GM21515 (cell line): ENCODE results near the gene FGFRL1.

Source experiments
- ATAC-seq: cut with Tn5 transposase; IDR thresholded peaks from one replicate; pipeline ENCODE4 v1.9.1; 2021; ENCODE audit not compliant: unreplicated experiment

The FGFRL1 gene, protein sequence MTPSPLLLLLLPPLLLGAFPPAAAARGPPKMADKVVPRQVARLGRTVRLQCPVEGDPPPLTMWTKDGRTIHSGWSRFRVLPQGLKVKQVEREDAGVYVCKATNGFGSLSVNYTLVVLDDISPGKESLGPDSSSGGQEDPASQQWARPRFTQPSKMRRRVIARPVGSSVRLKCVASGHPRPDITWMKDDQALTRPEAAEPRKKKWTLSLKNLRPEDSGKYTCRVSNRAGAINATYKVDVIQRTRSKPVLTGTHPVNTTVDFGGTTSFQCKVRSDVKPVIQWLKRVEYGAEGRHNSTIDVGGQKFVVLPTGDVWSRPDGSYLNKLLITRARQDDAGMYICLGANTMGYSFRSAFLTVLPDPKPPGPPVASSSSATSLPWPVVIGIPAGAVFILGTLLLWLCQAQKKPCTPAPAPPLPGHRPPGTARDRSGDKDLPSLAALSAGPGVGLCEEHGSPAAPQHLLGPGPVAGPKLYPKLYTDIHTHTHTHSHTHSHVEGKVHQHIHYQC

DNA sequence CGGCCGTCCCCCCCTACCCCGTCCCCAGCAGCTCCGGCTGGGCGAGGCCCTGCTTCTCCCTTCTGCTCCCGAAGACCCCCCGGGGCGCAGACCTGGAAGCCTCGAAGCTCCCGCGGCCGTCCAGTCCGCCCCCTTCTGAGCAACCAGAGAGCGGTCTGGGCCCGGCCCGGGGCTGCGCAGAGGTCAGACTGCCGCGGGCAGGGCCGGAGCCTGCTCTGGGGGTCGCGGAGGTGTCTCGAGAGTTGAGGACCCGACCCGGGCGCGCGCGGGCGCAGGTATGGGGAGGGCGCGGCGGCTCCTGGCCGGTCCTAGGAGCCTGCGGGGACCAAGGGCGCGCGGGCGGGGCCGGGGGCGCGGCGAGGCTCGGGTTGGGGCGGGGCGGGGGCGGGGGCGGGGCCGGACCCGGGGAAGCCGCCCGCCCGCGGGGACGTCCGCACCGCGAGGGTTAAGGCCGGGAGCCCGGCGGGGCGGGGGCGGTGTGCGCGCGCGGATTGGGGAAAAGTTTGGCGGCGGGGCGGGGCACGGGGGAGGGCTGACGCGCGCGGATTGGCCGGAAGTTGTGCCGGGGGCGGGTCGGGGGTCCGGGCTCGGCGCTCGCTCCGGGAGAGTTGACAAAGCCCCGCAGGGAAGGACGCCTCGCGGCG, at the start of gene FGFRL1:
FGFRL1 (plus strand) TSS at position 605 of the 644 bp plus-strand sequence. CDS start 860 bp downstream, outside the sequence.
- ATAC-seq: peak; percentile 34

DNA sequence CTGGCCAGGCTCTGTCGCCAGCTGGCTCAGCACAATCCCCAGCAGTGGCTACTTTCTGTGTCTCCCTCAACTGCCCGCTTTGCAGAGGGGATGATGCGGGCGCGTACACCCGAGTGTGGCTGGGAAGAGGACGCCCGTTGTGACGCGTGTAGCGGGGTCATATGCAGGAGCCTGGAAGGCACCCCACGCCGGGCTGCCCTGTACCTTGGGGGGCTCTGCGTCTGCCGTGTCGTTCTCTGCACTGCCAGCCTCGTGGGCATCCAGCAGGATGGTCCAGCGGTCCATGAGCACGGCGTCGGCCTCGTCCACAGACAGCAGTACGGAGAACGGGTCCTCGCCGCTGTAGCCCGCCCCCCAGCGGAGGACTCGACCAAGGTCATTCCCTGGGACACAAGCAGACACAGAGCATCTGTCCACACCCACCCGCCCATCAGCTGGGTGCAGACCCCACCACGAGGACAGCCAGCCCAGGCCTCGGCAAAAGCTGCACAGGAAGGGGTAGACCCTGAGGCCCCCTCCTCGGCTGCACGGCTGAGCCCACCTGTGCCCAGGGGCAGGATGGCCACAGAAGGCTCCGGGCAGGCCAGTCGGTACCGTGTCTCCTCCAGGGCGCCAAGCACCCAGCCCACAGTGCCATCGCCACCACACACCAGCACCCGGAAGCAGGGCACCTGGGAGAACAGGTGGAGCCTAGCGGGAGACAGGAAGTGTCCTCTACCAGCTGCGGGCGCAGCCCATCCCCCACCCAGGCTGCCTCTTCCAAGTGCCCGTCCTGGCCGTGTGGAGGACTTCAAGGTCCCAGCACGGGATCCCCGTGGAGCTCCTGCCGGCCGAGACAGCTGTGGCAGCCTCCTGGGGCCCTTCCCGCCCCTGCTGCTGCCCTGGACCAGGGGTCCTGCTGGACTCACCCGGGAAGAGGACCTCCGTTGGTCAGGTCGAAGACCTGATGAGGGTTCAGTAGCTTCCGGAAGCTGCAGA, 48.9 kb upstream of the FGFRL1 start:
- no peak for ATAC-seq

DNA sequence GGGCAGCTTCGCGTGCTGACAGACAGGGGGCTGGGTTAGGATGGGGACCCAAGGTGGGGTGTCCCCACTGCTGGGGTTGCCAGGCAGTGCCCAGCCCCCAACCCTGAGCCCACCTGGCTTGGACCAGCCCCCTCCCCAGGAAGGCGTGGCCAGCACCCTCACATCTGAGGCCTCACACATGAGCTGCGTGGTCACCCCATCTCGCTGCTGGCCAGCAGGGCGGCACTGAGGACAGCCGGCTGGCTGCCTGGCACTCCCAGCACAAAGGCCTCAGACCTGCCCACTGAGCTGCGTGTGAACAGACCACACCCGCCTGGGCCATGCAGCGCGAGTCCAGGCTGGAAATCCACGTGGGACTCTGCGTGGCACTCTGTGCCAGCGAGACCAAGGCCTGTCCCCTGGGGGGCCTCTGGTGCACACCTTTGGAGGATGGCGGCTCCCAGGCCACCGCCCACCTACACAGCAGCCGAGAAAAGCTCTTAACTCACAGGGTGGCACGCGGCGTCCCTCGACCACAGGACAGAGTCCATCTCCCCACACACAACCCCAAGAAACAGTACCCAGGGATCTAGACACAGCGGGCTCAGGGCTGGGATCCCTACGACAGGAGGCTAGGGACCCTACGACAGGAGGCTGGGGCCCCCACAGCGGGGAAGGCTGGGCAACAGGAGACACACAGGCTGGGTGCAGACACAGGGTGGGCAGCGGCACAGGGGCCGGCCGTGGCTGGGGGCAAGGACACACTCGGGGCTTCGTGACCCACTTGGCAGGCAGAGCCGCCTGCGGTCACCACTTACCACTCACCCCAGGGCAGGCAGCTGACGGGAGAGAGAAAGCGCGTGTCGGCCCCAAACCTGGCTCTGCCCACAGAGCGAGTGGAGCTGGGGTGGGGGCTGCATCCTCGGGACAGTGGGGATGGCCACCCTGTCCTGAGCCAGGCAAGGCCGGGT, 47.9 kb upstream of the FGFRL1 start:
- no peak for ATAC-seq

DNA sequence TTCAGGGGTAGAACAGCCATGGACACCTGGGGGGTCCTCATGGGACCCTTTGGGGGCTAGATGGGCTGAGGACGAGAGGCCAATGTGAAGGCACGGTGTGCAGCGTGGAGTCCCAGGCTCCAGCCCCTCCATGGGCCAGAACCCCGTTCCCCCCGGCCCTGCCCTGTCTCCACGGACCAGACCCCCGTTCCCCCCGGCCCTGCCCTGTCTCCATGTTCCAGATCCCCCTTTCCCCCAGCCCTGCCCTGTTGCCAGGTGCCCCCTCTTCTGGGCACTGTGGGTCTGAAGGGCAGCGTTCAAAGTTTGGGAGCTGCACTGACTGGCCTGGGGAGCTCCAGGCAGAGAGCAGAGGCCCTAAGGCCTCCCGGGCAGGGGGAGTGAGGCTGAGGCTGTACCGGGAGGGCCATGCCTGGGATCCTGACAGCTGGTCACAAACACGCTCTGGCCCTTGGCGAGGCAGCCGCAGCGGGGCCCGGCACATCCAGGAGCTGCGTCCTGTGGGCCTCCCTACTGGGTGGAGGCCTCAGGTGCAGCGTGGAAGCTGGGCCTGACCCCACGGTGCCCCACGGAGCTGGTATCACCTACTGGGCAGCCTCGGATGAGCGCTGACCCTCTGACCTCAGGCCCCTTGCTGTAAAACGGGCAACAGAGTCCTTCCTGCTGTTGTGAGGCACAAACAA, 46.9 kb upstream of the FGFRL1 start:
- ATAC-seq: no peak

DNA sequence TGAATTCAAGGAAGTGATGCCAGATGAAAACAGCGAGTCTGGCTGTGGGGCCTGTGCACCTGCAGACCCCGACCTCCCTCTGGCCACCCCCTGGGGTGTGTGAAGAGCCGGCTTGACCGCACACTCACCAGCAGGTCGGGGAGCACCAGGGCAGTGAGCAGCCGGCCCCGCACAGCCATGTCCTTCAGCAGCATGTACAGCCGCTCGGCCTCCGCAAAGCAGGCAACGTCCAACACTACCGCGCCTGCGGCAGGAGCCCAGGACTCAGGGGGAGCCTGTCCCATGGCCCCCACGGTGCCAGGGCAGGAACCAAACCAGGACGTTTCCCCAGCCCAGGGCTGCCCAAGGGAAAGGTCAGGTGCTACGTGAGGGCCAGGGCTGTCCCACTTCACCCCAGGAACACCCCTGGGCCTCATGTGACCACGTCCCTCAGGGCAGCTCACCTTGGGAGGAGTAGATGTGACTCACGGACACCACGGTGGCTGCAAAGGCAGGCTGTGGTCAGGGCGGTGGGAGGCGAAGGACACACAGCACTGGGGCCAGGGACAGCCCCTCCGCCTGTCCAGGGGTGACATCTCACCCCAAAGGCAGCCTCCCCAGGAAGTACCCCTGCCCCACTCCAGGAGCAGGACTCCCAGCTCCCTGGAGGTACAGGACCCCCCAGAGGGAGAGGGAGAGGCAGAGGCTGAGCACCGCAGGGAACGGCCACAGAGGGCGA, 46.2 kb upstream of the FGFRL1 start:
- no peak for ATAC-seq

DNA sequence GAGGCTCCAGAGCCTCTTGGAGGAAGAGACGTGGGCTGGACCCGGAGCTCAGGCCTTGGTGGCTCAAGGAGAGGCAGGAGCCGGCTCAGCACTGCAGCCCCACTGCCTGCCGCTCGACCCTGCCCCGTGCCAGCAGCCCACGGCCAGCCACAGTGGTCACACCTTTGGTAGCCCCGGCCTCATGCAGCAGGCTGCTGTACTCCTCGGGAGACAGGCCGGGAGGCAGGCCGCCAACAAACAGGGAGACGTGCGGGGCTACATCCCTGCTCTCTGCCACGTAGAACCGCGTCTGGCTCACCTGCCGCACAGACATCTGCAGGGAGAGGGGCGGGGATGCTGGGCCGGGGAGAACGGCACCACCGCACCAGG, 45.7 kb upstream of the FGFRL1 start:
- ATAC-seq: no peak

DNA sequence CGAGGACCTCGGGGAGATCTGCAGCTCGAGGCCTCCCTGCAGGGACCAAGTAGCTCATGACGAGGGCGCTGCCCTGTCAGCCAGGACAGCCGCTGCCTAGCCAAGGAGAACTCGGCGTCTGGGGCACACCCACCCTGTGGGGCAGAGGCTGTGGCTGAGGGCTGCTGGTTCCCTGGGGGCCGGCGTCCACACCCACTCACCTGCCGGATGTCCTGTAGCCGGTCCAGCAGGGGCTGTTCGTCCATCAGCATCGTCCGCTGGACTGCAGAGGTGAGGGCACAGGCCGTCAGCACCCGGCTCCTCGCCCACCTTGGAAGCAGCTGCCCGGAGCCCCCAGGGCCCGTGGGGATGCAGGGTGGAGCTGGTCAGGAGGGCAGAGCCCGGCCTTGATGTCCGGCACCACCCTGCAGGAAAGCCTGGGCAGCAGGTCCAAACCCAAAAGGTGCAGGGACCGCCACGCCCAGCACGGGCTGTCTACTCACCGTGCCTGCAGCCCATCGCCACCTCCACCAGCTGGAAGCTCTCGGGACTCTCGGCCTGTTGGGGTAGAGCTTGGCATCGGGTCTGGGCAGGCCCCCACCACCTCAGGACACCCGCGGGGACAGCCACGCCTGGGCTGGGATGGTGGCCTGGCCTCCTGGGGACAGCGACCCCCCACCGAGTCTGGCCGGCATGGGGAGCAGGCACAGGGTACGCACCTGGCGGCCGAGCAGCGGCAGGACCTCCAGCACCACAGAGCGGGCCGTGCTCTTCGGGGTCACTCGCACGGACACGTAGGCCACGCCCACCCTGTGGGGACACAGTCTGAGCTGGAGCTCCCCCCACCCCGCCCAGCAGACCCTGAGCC, 44.9 kb upstream of the FGFRL1 start:
- no peak for ATAC-seq

DNA sequence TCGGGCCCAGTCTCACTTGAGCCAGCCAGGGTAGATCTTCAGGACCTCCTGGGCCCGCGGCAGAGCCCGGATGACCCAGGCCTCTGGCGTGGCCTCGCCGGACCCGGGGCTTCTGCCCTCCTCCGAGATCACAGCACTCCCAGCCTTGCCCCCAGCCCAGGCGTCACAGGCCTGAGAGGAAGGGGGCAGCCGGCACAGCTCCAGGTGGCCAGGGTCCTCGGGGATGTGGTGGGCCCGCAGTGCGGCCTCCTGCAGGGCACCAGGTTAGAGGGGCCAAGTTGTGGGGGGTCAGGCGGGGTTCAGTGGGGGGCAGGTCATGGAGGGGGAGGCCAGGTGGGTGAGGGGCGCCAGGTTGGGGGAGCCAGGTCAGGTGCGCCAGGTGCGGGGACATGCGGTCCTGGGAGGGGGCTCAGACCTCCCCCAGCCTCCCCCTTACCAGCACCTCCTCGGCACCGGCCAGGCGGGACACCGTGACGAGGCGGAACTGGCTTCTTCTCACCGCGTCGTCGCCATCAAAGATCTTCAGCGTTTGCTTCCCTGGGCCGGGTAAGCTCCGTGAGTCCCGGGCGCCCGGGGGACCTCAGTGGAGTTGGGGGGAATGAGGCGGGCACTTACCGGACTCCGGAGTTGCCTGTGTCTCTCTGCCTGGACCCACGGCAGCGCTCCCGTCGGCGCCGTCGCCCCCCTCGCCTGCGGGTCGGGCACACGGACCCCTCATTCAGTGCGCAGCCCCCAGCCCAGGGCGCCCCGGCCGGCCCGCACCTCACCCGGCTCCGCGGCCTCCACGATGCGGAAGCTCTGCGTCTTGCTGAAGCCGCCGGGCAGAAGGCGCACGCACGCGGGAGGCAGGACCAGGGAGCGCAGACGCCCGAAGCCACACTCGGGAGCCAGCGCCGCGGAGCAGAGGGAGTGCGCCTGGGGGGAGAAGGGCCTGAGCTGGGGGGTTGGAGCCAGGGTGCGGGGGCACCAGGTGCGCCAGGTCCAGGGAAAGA, 44.0 kb upstream of the FGFRL1 start:
- no peak for ATAC-seq

DNA sequence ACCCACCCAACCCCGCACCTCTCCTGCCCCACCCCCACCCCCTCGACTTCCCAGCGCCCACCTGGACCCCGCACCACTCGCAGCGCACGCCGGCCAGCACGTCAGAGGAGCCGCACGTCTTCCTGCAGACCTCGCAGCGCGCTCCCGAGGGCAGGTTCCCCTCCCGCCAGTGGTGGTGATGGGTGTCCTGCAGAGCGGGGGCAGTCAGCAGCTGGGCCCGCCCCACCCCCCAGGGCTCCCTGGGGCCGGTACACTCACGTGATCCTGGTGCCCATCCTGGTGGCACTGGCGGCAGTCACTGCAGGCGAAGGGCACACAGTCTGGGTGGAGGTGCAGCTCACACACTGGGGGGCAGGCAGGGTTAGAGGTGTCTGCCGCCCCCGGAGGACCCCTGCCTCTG, 43.2 kb upstream of the FGFRL1 start:
- no peak for ATAC-seq

DNA sequence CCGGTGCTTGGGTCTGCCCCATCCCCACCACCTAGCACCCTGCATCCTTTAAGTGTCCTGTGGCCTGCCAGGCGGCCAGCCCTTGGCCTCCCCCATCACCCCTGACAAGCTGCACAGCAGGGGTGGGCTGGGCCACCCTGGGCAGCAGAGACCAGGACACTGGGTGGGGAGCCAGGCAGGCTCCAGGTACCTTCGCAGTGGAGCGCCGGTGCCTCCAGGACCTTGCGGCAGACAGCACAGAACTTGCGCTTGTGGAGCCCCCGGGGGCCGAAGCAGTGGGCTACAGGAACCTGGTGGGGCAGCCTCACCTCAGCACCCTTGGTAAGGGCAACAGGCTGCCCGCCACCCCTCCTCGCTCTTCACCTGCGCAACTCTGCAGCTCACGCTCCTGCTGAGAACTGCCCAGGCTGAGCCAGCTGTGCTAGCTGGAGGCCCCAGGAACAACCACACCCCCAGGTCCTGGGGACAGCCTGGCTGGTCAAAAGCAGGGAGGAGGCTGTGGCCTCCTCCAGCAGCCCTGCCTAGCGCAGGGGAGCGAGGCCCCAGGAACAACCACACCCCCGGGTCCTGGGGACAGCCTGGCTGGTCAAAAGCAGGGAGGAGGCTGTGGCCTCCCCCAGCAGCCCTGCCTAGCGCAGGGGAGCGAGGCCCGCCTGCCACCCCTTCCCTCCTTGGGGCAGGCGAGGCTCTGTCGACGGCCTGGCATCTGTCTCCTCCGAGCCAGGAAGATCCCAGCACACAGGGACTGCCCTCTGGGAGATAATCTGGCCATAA, 42.6 kb upstream of the FGFRL1 start:
- ATAC-seq: no peak

DNA sequence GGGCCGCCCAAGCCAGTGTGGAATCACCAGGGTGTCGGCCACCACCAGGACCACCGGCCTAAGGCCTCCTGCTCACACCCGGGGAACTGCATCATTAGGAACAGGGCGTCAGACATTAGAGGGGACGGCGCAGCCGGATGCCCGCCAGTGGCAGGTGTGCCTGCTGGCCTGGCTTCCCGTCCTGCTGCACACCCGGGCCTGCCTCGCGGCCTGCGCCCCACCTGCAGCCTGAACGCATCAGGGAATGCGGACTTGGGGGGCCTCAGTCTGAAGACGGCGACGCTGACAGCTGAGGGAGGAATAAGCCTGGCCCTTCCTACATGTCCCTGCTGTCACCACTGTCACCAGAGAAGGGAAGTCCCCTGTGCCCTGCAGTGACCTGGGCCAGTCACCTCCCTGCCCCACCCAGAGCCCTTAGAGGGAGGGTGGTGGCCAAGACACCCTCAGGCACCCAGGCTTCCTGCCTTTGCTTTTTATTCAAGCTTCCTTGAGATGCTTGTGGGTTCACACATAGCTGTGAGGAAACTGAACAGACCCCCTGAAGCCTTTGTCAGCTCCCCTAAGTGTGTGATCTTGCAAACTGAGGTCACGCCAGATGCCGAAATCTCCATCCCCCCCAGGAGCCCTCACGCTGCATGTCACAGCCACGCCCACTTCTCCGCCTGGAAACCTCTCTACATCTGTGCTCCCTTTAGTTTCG, 41.2 kb upstream of the FGFRL1 start:
- ATAC-seq: no peak

DNA sequence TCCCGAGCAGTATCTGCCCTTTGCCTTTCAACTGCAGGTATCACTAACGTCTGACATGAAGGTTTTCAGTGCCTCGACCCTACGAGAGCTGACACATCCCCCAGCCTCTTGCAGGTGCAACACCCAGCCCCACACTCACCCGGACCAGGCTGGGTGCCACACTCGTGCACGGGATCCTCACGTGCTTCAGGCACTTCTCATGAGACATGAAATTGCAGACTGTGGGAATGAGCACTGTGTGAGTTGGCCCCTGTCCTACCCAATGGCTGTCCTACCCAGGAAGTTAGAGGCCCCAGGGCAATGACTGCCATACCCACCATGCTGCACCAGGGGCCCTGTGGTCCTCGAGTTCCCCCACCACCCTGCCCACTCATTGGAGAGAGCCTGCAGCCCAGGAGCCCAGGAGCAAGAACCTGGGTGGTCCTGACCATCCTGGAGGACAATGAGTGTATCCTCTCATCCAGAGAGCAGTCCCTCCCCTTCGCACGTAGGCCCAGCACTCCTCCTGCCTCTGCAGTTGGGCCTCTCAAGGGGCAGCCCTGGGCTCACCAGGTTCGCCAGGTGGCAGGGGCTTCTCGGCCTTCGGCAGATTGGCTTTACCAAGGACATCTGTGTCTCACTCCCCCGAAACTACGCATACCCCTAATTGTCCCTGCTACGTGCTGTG, 40.4 kb upstream of the FGFRL1 start:
- ATAC-seq: no peak

DNA sequence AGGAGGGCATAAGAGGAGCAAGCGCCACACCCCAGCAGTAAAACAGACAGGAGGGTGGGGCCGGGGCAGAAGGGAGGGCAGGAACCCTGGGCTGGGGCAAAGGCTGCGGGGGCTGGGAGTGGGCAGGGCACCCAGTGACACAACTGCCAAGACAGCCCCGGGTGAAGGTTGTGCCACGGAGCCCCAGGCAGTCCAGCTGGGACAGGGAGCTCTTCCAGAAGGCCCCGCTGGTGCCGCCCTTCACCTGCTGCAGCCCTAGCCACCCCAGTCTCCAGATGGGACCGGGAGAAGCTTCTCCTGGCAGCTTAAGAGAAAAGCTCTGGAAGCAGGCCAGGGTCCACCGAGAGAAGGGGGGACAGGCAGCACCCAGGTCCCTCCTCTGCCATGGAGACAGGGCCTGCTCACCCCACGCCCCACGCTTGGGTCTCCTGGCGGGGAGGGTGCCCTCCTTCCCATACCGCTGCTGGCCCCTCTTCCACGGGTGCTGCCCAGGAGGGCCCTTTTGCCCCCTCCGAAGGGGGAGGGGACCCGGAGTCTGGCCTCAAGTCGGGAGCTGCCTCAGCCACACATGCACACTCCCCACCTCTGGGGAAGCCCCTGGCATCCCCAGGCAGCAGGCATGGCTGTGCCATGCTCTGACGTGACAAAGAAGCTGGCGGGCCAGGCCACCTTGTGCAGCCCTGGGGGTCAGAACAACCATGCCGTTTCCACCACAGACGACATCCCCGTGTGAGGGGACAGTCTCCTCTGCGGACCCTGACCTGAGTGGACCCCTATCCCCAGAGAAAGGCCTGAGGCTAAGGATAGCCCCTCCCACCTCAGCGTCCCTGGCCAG, 39.5 kb upstream of the FGFRL1 start:
- no peak for ATAC-seq
